K562 (cell line): Measurements from ENCODE around the gene EIF1B. TPM values are rescaled to one million over a fixed set of nuclear protein-coding genes. Genes with fewer than 3 reads are reported as not detected.

Experiments
- ARID1B ChIP-seq: fragments of 450-650 bp; IDR thresholded peaks from 2 replicates; pipeline ENCODE4 v1.6.1; 2016; ENCODE audit warnings: antibody characterized with exemption, mild to moderate bottlenecking, inconsistent platforms
- ATF1 ChIP-seq, 2 experiments: fragments of 450-650 bp in 1 of 2; IDR thresholded peaks; 2 replicates each; pipeline ENCODE4 v1.6.1; 2016; ENCODE audit warnings: missing compliant biosample characterization in 1 of 2, missing genetic modification characterization in 1 of 2
- CBFB ChIP-seq: sonication (generic); formaldehyde crosslinking; IDR thresholded peaks from 2 replicates; pipeline ENCODE4 v1.4.0; 2020; ENCODE audit warnings: mild to moderate bottlenecking, missing genetic modification reagents
- CREM ChIP-seq: IDR thresholded peaks from 2 replicates; pipeline ENCODE4 v1.6.1; 2014; ENCODE audit warnings: antibody characterized with exemption, low read depth
- ELF2 ChIP-seq: fragments of 250-450 bp; sonication (Bioruptor Pico); IDR thresholded peaks from 2 replicates; pipeline ENCODE4 v1.5.0; 2021; ENCODE audit warnings: mild to moderate bottlenecking
- EP400 ChIP-seq: fragments of 450-650 bp; IDR thresholded peaks from 2 replicates; pipeline ENCODE4 v1.6.1; 2017; ENCODE audit warnings: antibody characterized with exemption, mild to moderate bottlenecking, moderate library complexity
- IFI16 ChIP-seq: fragments of 250-450 bp; sonication (Bioruptor Pico); IDR thresholded peaks from 2 replicates; pipeline ENCODE4 v2.1.2; 2022; ENCODE audit warnings: mild to moderate bottlenecking, inconsistent platforms
- MAZ ChIP-seq, 2 experiments: fragments of 450-650 bp in 1 of 2; sonication (generic) in 1 of 2; formaldehyde crosslinking; IDR thresholded peaks in 1 of 2; conservative IDR thresholded peaks in 1 of 2; 2 replicates each; pipeline versions ENCODE4 v1.4.0 to v1.5.0; 2020; ENCODE audit warnings: mild to moderate bottlenecking in 1 of 2, missing genetic modification reagents in 1 of 2
- NBN ChIP-seq: fragments of 450-650 bp; IDR thresholded peaks from 2 replicates; pipeline ENCODE4 v1.6.1; 2016; ENCODE audit warnings: low read depth, mild to moderate bottlenecking
- PHF20 ChIP-seq: fragments of 450-650 bp; IDR thresholded peaks from 2 replicates; pipeline ENCODE4 v1.6.1; 2018; ENCODE audit not compliant: partially characterized antibody
- PURB ChIP-seq: sonication (generic); formaldehyde crosslinking; IDR thresholded peaks from 2 replicates; pipeline ENCODE4 v1.9.0; 2021; ENCODE audit warnings: low read depth, mild to moderate bottlenecking, missing genetic modification reagents
- RBBP5 ChIP-seq: fragments of 200-600 bp; sonication (generic); IDR thresholded peaks from 2 replicates; pipeline ENCODE4 v1.6.1; 2012; ENCODE audit warnings: borderline replicate concordance, mild to moderate bottlenecking, low read length, control low read depth, inconsistent platforms; ENCODE audit not compliant: insufficient read depth, poor library complexity, severe bottlenecking
- TEAD4 ChIP-seq, 2 experiments: sonication (generic) in 1 of 2; formaldehyde crosslinking in 1 of 2; IDR thresholded peaks; 2 replicates each; pipeline versions ENCODE4 v1.6.1 to v1.8.0; 2012 to 2022; ENCODE audit warnings: borderline replicate concordance in 1 of 2, inconsistent platforms in 1 of 2, low read length in 1 of 2, mild to moderate bottlenecking in 1 of 2, missing genetic modification reagents in 1 of 2
- UBTF ChIP-seq, 2 experiments: IDR thresholded peaks; 2 replicates each; pipeline ENCODE4 v1.6.1; 2012; ENCODE audit warnings: improper control_type of control experiment in 2 of 2, low read depth in 2 of 2, low read length in 2 of 2, borderline replicate concordance in 1 of 2
- ZFP36 ChIP-seq: fragments of 150-350 bp; IDR thresholded peaks from 2 replicates; pipeline ENCODE4 v1.6.1; 2018; ENCODE audit warnings: low read length, low read depth; ENCODE audit not compliant: partially characterized antibody
- ZMIZ1 ChIP-seq, 2 experiments: fragments of 150-350 bp in 1 of 2; IDR thresholded peaks; 2 replicates each; pipeline ENCODE4 v1.6.1; 2012 to 2016; ENCODE audit warnings: low read depth in 2 of 2, low read length in 2 of 2, mild to moderate bottlenecking in 1 of 2, moderate library complexity in 1 of 2
- ZNF224 ChIP-seq: sonication (generic); formaldehyde crosslinking; IDR thresholded peaks from 2 replicates; pipeline ENCODE4 v1.8.0; 2022; ENCODE audit warnings: mild to moderate bottlenecking, missing genetic modification reagents
- ZNF263 ChIP-seq: sonication (generic); formaldehyde crosslinking; IDR thresholded peaks from 2 replicates; pipeline ENCODE4 v1.8.0; 2022; ENCODE audit warnings: mild to moderate bottlenecking, missing genetic modification reagents, borderline replicate concordance
- ZNF696 ChIP-seq: fragments of 250-450 bp; sonication (Bioruptor Pico); conservative IDR thresholded peaks from 2 replicates; pipeline ENCODE4 v1.4.0; 2020; ENCODE audit warnings: mild to moderate bottlenecking, moderate library complexity
- ZNF79 ChIP-seq: fragments of 250-450 bp; sonication (Bioruptor Pico); IDR thresholded peaks from 2 replicates; pipeline ENCODE4 v1.4.0; 2020; ENCODE audit warnings: low read depth, mild to moderate bottlenecking, moderate library complexity
- polyA plus RNA-seq, 8 experiments: library from polyadenylated mRNA; depleted of rRNA in 4 of 8; stranded (reverse) in 5 of 8; unstranded in 3 of 8; fragments of >200 nt; fragmentation: Nextera tagmentation in 2 of 8; fragmentation: Illumina TruSeq in 1 of 8; extraction: Ambion mirVana in 2 of 8; extraction: Trizol in 1 of 8; gene quantifications; 2 replicates each; pipeline versions ENCODE4 v1.2.1 to v1.2.3, GENCODE V29; 2011 to 2014; ENCODE audit warnings: inconsistent platforms in 1 of 8, missing spikeins in 1 of 8
- total RNA-seq, 7 experiments: library from RNA; depleted of rRNA in 6 of 7; stranded (reverse); fragments of >200 nt in 6 of 7; fragmentation: Illumina TruSeq in 2 of 7; extraction: Trizol in 2 of 7; gene quantifications; 2 replicates each; pipeline versions ENCODE4 v1.2.1 to v1.2.3, GENCODE V29; 2011 to 2021; ENCODE audit warnings: low replicate concordance in 1 of 7

EIF1B gene
- total and polyA plus RNA-seq, 9 of the 15 experiments (the other 6 are each of a cell fraction or from before 2014, with no cell fraction given): 18.1 to 184 (median 78.9) TPM

- TF ChIP-seq NBN (peak; percentile 36; the same call in 1 of the 2 replicates), ARID1B (no peak), IFI16 (CRISPR knock-in tag) (no peak), CREM (peak; percentile 92), ZNF696 (CRISPR knock-in tag) (no peak), ZFP36 (peak; percentile 46), PHF20 (peak; percentile 84), UBTF (IDR thresholded peaks at IDR 0.05; ENCODE audit: borderline replicate concordance in 1 of 2, low read depth in 2 of 2, low read length in 2 of 2) (peak; percentile 66 to 81; a peak in 3 of 4 replicates), ZNF263 (CRISPR knock-in tag) (peak; percentile 70; the same call in 1 of the 2 replicates), CBFB (CRISPR knock-in tag) (peak; percentile 98), PURB (CRISPR knock-in tag) (no peak), ELF2 (CRISPR knock-in tag) (peak; percentile 96), TEAD4 (IDR thresholded peaks at IDR 0.05; ENCODE audit: low read length) (peak; percentile 69), TEAD4 (CRISPR knock-in tag; IDR thresholded peaks at IDR 0.05; ENCODE audit: borderline replicate concordance) (no peak), ZNF79 (CRISPR knock-in tag) (0 out of 2 replicates have a peak, but pooled peaks have one; percentile 12), MAZ (CRISPR knock-in tag; conservative IDR thresholded peaks at IDR 0.05 in 1 of 2, IDR thresholded peaks at IDR 0.05 in 1 of 2) (peak; percentile 74 to 90), ATF1 (CRISPR knock-in tag; IDR thresholded peaks at IDR 0.05) (no peak), ATF1 (tag; IDR thresholded peaks at IDR 0.05) (peak; percentile 89), RBBP5 (peak; percentile 56), ZNF224 (CRISPR knock-in tag) (no peak), EP400 (peak; percentile 84), ZMIZ1 (IDR thresholded peaks at IDR 0.05; ENCODE audit: low read depth in 2 of 2, low read length in 2 of 2) (peak in 1 of 2 experiments; percentile 71; a peak in 2 of 4 replicates)
Measured at GRCh38 chr3:40309418-40309924, at the start of gene EIF1B (continued).
